ENCODE measurements around the gene TMEM119.
"Not testable (repeated sequence)": the region's sequence is repeated elsewhere in the genome, so short reads cannot be mapped to it uniquely, and the experiment has no call there.

The TMEM119 gene

GRCh38 chr12:108581311-108582227 lies 16.3 kb downstream of the TMEM119 start:
- no peak for DNase-seq

DNA sequence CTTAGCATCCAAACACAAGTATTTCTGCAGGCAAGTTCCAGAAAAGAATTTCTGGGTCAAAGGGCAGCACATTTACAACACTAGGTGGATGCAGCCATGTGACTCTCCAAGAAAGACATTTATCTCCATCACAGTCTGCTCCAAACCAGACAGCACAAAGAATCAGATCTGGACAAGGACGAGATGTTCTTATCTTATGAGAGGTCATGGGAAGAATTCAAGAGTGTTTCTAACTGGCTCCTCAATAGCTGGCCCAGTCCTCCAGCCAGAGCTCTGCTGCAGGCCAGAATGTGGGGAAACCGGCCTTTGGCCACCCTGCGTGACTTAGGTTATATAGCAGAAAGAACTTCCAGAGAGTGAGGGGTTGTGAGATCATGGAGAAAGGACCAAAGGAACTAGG lies 17.4 kb downstream of the TMEM119 start:
- DNase-seq: no peak

DNA sequence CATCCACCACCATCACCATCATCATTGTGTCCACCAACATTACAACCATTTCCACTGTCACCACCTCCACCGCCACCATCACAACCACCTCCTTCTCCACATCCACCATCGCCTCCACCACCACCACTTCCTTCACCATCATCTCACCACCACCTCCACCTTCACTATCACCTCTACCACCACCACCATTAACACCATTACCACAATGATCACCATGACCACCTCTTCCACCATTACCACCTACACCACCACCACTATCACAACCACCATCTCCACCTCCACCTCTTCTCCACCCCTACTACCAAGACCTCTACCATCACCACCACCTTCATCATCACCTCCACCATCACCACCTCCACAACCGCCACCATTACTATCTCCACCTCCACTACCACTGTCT lies 19.1 kb downstream of the TMEM119 start:
- no peak for DNase-seq

DNA sequence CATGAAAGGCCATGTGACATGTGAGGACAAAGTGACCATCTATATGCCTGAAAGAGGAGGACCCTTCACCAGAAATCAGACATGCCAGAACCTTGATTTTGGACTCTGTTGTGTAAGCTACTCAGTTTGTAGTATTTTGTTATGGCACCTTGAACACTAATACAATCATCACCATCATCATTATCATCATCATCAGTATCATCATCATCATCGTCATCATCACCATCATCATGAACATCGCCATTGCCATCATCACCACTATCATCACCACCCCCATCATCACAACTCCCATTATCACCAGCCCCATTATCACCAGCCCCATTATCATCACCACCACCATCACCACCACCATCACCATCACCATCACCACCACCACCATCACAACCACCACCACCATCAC lies 19.6 kb downstream of the TMEM119 start:
- DNase-seq: no peak

GRCh38 chr12:108577458-108577857 lies 20.4 kb downstream of the TMEM119 start:
- DNase-seq: no peak

- no peak for DNase-seq
These were observed 21.1 kb downstream of the TMEM119 start for GRCh38 chr12:108576660-108577234.

GRCh38 chr12:108575199-108575912 lies 22.5 kb downstream of the TMEM119 start:
- no peak for DNase-seq

GRCh38 chr12:108574276-108574675 lies 23.6 kb downstream of the TMEM119 start:
- not testable (repeated sequence) for DNase-seq

GRCh38 chr12:108573317-108573716 lies 24.6 kb downstream of the TMEM119 start:
- peak; percentile 88 for DNase-seq

DNA sequence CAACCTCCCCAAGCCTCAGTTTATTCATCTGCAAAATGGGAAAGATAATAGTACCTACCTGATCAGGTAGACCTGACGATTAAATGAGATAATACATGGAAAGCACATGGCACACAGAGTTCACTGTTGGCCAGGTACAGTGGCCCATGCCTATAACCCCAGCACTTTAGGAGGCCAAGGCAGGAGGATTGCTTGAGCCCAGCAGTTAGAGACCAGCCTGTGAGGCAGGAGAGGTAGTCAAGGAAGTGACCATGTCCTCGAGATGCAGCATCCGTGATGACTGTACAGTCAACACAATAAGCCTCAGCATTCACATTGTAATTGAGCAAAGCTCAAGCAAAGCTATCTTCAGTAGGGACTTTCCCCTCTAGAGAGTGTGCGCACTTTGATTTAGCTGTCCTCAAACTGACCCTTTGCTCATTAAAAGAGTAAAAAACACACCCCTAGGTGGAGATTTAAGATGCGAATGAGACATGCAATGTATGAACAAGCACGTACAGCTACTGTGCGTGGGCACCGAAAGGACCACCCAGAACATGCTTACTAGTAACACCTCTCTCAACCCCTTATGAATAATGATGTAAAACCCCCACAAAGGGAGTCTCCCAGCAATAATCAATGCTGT lies 25.6 kb downstream of the TMEM119 start:
- DNase-seq: peak; percentile 38

DNA sequence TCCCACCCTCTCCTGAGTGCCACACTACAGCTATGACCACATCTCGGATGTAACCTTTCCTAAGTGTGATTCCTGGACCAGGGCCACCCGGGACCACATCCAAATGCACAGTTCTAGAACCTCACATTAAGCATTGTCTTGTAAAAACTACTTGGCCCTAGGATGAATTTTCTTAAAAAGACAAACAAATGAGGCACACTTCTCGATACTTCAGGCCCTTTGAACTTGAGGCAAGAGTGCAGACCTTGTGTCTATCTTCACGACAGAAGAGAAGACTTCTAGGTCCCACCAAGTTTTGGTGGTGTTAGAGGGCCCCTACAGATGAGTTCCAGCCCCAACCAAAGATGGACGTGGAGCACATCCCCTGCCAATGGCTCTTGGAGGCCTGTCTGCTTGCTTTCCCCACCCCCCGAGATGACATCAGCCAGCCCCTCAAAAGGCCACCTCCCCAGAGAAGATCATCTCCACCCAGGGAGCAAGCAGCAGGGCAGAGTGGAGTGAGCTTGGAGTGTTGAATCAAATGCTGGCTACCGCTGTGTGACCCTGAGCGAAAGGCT lies 26.2 kb downstream of the TMEM119 start:
- DNase-seq: no peak

- peak; percentile 30 for DNase-seq
These were observed 26.9 kb downstream of the TMEM119 start for GRCh38 chr12:108570743-108571608.

GRCh38 chr12:108568338-108569154 lies 29.3 kb downstream of the TMEM119 start:
- peak; percentile 93 for DNase-seq

DNA sequence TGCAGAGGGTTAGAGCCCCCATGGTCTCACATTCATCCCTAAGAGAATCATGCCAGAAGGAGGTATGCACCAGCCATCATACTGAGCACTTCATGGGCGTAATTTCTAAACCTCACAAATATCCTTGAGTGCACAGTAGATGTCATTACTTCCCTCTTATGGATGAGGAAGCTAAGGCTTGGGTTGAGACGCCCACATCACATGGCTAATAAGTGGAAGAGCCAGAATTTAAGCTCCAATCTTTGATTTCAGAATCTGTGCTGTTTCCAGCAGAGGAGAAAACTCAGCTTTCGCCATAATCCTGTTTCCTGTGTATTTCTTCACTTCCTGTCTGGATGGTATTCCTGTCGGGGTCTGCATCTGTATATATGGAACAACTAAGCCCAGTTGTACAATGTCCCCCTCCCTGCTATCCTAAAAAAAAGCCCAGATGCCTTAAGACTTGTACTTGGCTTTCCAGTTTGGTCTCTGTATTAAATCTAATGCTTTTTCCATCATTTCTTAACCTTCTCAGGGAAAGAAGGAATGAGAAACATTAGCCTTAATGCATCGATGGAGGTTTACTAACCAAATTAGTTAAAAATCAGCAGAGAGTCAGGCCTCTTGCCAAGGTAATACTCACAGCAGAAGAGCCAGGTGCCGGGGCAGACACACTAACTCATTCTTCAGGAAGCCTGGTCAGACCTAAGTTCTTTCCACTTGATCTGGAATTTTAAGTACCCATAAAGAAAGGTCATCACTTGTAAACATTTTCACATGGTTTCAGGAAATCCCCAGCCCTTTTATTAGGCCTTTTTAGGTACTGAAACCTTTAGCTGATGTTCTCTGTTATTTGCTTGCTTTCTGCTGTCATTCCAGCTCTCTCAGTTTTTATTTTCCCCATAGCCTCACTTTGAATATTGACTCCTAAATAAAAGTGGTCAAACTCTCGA lies 30.2 kb downstream of the TMEM119 start:
- DNase-seq: no peak

DNA sequence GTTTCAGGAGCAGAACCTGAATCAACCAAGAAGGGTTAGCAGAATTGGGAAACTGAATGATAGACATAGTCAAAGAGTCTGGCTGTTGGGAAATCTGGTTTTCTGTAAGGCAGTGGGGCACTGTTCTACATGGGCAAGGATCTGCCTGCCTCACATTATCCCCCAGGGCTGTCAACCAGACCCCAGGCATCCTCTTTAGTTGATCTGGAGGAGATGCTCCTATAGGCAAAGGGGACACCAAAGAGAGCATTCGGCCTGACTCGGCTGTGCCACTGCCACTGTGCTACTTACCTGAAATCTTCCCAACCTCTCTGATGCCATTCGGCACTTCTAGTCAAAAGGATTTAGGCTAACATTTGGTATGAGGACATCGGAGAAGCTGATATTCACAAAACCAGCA lies 31.4 kb downstream of the TMEM119 start:
- DNase-seq: no peak

DNA sequence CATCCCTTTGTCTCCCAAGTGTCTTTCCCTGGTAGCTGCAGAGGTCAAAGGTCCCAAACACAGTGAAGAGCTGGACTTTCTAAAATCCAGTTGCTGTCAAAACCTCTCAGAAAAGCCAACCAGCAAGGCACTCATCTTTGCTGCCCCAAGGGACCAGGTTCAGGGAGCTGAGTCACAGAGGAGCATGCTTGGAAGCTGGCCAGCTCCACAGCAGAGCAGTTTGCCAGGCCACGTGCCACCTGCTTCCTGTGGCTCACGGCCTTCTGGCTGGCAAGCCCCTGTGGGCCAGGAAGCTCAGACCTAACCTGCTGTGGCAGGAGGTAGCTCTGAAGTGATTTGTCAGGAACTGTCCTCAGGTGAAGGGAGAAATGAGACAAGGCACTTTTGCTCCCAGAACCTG lies 31.9 kb downstream of the TMEM119 start:
- DNase-seq: peak; percentile 56

DNA sequence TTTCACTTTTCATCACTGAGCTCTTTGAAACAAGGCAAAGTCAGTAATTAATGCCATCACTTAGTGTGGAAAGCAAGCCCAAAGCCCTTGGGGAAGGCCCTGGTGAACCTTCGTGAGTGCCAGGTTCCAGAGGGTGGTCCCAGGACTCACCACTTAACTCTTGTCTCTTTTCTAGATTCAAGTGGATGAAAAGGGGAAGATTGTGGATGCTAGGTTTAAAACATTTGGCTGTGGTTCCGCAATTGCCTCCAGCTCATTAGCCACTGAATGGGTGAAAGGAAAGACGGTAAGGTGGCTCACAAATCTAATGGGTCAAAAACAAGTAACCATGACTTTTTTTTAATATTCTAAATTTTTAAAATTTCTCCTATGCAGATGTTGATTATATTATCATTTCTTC lies 32.7 kb downstream of the TMEM119 start:
- DNase-seq: no peak

DNA sequence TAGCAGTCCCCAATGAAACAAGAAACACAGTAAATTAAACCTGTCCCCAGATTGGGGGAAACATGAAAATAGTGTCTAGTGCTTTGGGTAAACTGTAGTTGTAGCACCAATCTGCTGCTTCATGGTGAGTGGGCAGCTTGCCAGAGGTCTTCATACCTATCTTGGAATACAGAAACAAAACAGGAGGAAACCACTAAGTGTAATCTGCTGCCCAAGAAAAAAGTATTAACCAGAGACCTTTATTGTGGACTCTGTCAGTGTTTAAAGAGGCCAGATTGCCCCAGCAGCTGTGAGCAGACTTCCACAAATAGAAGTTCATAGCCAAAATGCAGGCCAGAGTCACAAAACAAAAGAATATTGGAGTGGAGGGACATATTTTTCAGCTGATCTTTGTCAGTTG lies 33.2 kb downstream of the TMEM119 start:
- no peak for DNase-seq

GRCh38 chr12:108563804-108564151 lies 34.1 kb downstream of the TMEM119 start:
- no peak for DNase-seq
